GM20431 (cell line): ENCODE data around the gene SLC17A9.

ENCODE experiments used
- in situ Hi-C: fragments of 300-500 bp; cut with MseI, MboI; formaldehyde crosslinking; loops from one replicate; pipeline ENCODE4 v1.15.0; 2020; ENCODE audit warnings: low sequenced_read_pairs; ENCODE audit not compliant: unreplicated experiment

Gene SLC17A9

GRCh38 chr20:63009988-63010769 lies 57.7 kb downstream of the SLC17A9 start:
- in situ Hi-C loops, result no loop called here

- in situ Hi-C loops, result no loop called here
Measured at GRCh38 chr20:63011798-63012197, 59.3 kb downstream of the SLC17A9 start.

GRCh38 chr20:63013207-63013606 lies 60.7 kb downstream of the SLC17A9 start:
- in situ Hi-C loops, result no loop called here

GRCh38 chr20:63014287-63014686 lies 61.8 kb downstream of the SLC17A9 start:
- in situ Hi-C loops, result no loop called here

GRCh38 chr20:63014710-63015109 lies 62.2 kb downstream of the SLC17A9 start:
- in situ Hi-C loops, result no loop called here

- in situ Hi-C loops, result no loop called here
Measured at GRCh38 chr20:63015147-63015661, 62.7 kb downstream of the SLC17A9 start.

GRCh38 chr20:63015662-63016361 lies 63.3 kb downstream of the SLC17A9 start:
- in situ Hi-C loops, result no loop called here

GRCh38 chr20:63016514-63017075 lies 64.1 kb downstream of the SLC17A9 start:
- in situ Hi-C loops, result no loop called here

- in situ Hi-C loops, result no loop called here
Measured at GRCh38 chr20:63017076-63017825, 64.7 kb downstream of the SLC17A9 start.

GRCh38 chr20:63017826-63018411 lies 65.4 kb downstream of the SLC17A9 start:
- in situ Hi-C loops, result no loop called here
